WTC11 (cell line): ENCODE measurements around the gene PMIS2. TPM values are rescaled to one million over a fixed set of nuclear protein-coding genes. Genes with fewer than 3 reads are reported as not detected.

Experiments used
- ATAC-seq: fragments of 200-7000 bp; cut with Tn5 transposase; 2 replicates; pipeline ENCODE4 v1.10.0; 2021; ENCODE audit warnings: mild to moderate bottlenecking, moderate library complexity
- CTCF ChIA-PET: fragments of 300-600 bp; sonication (Branson Sonifier 250); formaldehyde crosslinking; loops from one replicate; lab custom pipeline; 2021; ENCODE audit warnings: antibody characterized with exemption; lab: Charles Lee
- POLR2A ChIA-PET: fragments of 350-600 bp; sonication (Branson Sonifier 250); formaldehyde crosslinking; loops from one replicate; lab custom pipeline; 2021; ENCODE audit warnings: antibody characterized with exemption; lab: Charles Lee
- DNase-seq: peaks from one replicate; pipeline ENCODE4 v3.0.0; 2021; ENCODE audit warnings: low spot score
- H3K27ac Mint-ChIP-seq: 2 replicates; pipeline ENCODE4 v1.8.0; 2021; ENCODE audit warnings: mixed read lengths
- H3K27me3 Mint-ChIP-seq: 2 replicates; pipeline ENCODE4 v1.8.0; 2021; ENCODE audit warnings: low read depth, mild to moderate bottlenecking, moderate library complexity, mixed read lengths
- H3K36me3 Mint-ChIP-seq: 2 replicates; pipeline ENCODE4 v1.8.0; 2021; ENCODE audit warnings: mixed read lengths
- H3K4me1 Mint-ChIP-seq: 2 replicates; pipeline ENCODE4 v1.8.0; 2022; ENCODE audit warnings: mixed read lengths
- H3K4me3 Mint-ChIP-seq: 2 replicates; pipeline ENCODE4 v1.8.0; 2021; ENCODE audit warnings: mild to moderate bottlenecking, moderate library complexity, mixed read lengths
- H3K9me3 Mint-ChIP-seq: 2 replicates; pipeline ENCODE4 v1.8.0; 2021; ENCODE audit warnings: mixed read lengths
- CREM ChIP-seq: sonication (generic); formaldehyde crosslinking; IDR thresholded peaks from 2 replicates; pipeline ENCODE4 v1.8.1; 2022; ENCODE audit warnings: mild to moderate bottlenecking, missing genetic modification reagents, moderate library complexity
- CTCF ChIP-seq: fragments of 200-600 bp; IDR thresholded peaks from 2 replicates; pipeline ENCODE4 v1.8.0; 2022; ENCODE audit warnings: antibody characterized with exemption
- ESRRA ChIP-seq: sonication (generic); formaldehyde crosslinking; IDR thresholded peaks from 2 replicates; pipeline ENCODE4 v1.8.1; 2022; ENCODE audit warnings: mild to moderate bottlenecking, missing genetic modification reagents, borderline replicate concordance
- GRHL2 ChIP-seq: fragments of 250-450 bp; sonication (Bioruptor Pico); IDR thresholded peaks from 2 replicates; pipeline ENCODE4 v1.8.0; 2022; ENCODE audit warnings: mild to moderate bottlenecking, moderate library complexity; ENCODE audit not compliant: insufficient replicate concordance, severe bottlenecking
- GTF2I ChIP-seq: fragments of 250-450 bp; sonication (Bioruptor Pico); conservative IDR thresholded peaks from 2 replicates; pipeline ENCODE4 v1.4.0; 2021; ENCODE audit warnings: mild to moderate bottlenecking
- MYBL2 ChIP-seq: sonication (generic); formaldehyde crosslinking; IDR thresholded peaks from 2 replicates; pipeline ENCODE4 v1.8.1; 2023; ENCODE audit warnings: mild to moderate bottlenecking, moderate library complexity, missing genetic modification reagents
- RELA ChIP-seq: sonication (generic); formaldehyde crosslinking; IDR thresholded peaks from 2 replicates; pipeline ENCODE4 v1.8.1; 2022; ENCODE audit warnings: missing genetic modification reagents, mild to moderate bottlenecking, borderline replicate concordance
- SMAD3 ChIP-seq: sonication (generic); formaldehyde crosslinking; IDR thresholded peaks from 2 replicates; pipeline ENCODE4 v1.8.0; 2022; ENCODE audit warnings: missing genetic modification reagents, mild to moderate bottlenecking, borderline replicate concordance
- TP53 ChIP-seq: sonication (generic); formaldehyde crosslinking; IDR thresholded peaks from 2 replicates; pipeline ENCODE4 v1.8.1; 2023; ENCODE audit warnings: mild to moderate bottlenecking, missing genetic modification reagents
- ZNF263 ChIP-seq: sonication (generic); formaldehyde crosslinking; IDR thresholded peaks from 2 replicates; pipeline ENCODE4 v1.8.1; 2022; ENCODE audit warnings: low read depth, mild to moderate bottlenecking, moderate library complexity, missing genetic modification reagents
- ZNF317 ChIP-seq: sonication (generic); formaldehyde crosslinking; IDR thresholded peaks from 2 replicates; pipeline ENCODE4 v1.8.1; 2023; ENCODE audit warnings: low read depth, mild to moderate bottlenecking, moderate library complexity, missing genetic modification reagents, borderline replicate concordance
- ZNF396 ChIP-seq: fragments of 250-450 bp; sonication (Bioruptor Pico); IDR thresholded peaks from 2 replicates; pipeline ENCODE4 v1.8.0; 2021; ENCODE audit warnings: mild to moderate bottlenecking, moderate library complexity, borderline replicate concordance
- ZNF416 ChIP-seq: fragments of 250-450 bp; sonication (Bioruptor Pico); IDR thresholded peaks from 2 replicates; pipeline ENCODE4 v1.9.0; 2021; ENCODE audit warnings: mild to moderate bottlenecking, inconsistent platforms
- total RNA-seq: library from RNA; stranded (reverse); gene quantifications from 3 replicates; pipeline ENCODE4 v1.2.3, GENCODE V29; 2021
- TF ChIP-seq, protein P1 (sequence below): fragments of 250-450 bp; sonication (Bioruptor Pico); conservative IDR thresholded peaks from 2 replicates; pipeline ENCODE4 v1.9.0; 2021; ENCODE audit warnings: mild to moderate bottlenecking
- TF ChIP-seq, protein P2 (sequence below): fragments of 250-450 bp; sonication (Bioruptor Pico); IDR thresholded peaks from 2 replicates; pipeline ENCODE4 v2.1.2; 2022; ENCODE audit warnings: mild to moderate bottlenecking, moderate library complexity
- TF ChIP-seq, protein P3 (sequence below): fragments of 250-450 bp; sonication (Bioruptor Pico); IDR thresholded peaks from 2 replicates; pipeline ENCODE4 v1.8.0; 2021; ENCODE audit warnings: mild to moderate bottlenecking
- TF ChIP-seq, protein P4 (sequence below): fragments of 250-450 bp; sonication (Bioruptor Pico); IDR thresholded peaks from 2 replicates; pipeline ENCODE4 v1.9.0; 2021; ENCODE audit warnings: moderate library complexity, mild to moderate bottlenecking, inconsistent platforms, borderline replicate concordance
- TF ChIP-seq, protein P5 (sequence below): sonication (generic); formaldehyde crosslinking; IDR thresholded peaks from 2 replicates; pipeline ENCODE4 v1.8.0; 2022; ENCODE audit warnings: mild to moderate bottlenecking, missing genetic modification reagents
- TF ChIP-seq, protein P6 (sequence below): sonication (generic); formaldehyde crosslinking; IDR thresholded peaks from 2 replicates; pipeline ENCODE4 v1.8.1; 2023; ENCODE audit warnings: mild to moderate bottlenecking, missing genetic modification reagents
- TF ChIP-seq, protein P7 (sequence below): sonication (generic); formaldehyde crosslinking; IDR thresholded peaks from 2 replicates; pipeline ENCODE4 v1.8.0; 2022; ENCODE audit warnings: missing genetic modification reagents

PMIS2 gene
- total RNA-seq, 1 experiment from 2014 or later: not detected

- Mint-ChIP-seq H3K36me3 (no peaks in the 10 kb centered on the region), H3K4me1 (peaks cover 12% of the 10 kb centered on the region), H3K9me3 (no peaks in the 10 kb centered on the region), H3K27me3 (peaks cover 56% of the 10 kb centered on the region), H3K27ac (no peak overlapping the region), H3K4me3 (no peak overlapping the region)
- ATAC-seq (no peak), DNase-seq (no peak)
- TF ChIP-seq, protein P1, sequence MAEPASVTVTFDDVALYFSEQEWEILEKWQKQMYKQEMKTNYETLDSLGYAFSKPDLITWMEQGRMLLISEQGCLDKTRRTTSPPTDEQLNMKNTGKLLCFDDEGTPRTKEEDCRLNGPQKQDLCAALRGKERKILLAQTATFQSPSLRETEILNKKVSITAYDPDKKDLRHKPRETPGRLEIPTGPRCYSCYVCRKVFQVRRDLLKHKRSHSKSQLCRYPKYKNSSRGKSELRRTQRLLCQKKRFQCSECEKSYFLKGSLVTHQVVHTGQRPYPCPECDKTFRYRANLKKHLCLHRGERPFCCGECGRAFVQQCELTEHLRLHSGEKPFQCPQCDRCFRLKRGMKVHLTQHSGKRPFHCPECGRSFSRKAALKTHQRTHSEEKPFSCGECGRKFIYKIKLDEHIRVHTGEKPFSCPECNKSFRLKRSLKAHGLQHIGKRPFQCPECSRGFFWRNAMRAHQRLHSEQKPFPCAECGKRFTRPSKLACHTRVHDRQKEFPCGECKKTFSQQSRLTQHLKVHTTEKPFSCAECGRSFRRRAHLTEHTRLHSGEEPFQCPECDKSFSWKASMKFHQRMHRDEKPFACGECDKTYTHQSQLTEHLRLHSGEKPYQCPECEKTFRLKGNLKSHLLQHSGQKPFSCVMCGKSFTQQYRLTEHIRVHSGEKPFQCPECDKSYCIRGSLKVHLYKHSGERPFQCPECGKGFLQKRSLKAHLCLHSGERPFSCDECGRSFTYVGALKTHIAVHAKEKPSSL (CRISPR knock-in tag): no peak
- TF ChIP-seq, protein P2, sequence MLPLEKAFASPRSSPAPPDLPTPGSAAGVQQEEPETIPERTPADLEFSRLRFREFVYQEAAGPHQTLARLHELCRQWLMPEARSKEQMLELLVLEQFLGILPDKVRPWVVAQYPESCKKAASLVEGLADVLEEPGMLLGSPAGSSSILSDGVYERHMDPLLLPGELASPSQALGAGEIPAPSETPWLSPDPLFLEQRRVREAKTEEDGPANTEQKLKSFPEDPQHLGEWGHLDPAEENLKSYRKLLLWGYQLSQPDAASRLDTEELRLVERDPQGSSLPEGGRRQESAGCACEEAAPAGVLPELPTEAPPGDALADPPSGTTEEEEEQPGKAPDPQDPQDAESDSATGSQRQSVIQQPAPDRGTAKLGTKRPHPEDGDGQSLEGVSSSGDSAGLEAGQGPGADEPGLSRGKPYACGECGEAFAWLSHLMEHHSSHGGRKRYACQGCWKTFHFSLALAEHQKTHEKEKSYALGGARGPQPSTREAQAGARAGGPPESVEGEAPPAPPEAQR (CRISPR knock-in tag): no peak
- no peak for TF ChIP-seq TP53
- TF ChIP-seq, protein P3, sequence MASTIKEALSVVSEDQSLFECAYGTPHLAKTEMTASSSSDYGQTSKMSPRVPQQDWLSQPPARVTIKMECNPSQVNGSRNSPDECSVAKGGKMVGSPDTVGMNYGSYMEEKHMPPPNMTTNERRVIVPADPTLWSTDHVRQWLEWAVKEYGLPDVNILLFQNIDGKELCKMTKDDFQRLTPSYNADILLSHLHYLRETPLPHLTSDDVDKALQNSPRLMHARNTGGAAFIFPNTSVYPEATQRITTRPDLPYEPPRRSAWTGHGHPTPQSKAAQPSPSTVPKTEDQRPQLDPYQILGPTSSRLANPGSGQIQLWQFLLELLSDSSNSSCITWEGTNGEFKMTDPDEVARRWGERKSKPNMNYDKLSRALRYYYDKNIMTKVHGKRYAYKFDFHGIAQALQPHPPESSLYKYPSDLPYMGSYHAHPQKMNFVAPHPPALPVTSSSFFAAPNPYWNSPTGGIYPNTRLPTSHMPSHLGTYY (CRISPR knock-in tag): no peak
- TF ChIP-seq ZNF396 (CRISPR knock-in tag): no peak
- ChIA-PET CTCF (interaction anchor here (0.5 kb wide), 1 partner anchor 41 kb away, joined by 3 read pairs; no protein-coding TSS in a partner anchor), POLR2A (no interaction called here)
Measured at GRCh38 chr19:35559781-35560180, 26.2 kb upstream of the PMIS2 start.

- Mint-ChIP-seq H3K27me3 (peaks cover 56% of the 10 kb centered on the region), H3K27ac (no peak overlapping the region), H3K36me3 (no peaks in the 10 kb centered on the region), H3K9me3 (no peaks in the 10 kb centered on the region), H3K4me3 (no peak overlapping the region), H3K4me1 (peaks cover 12% of the 10 kb centered on the region)
- ChIA-PET CTCF (no interaction called here), POLR2A (no interaction called here)
- ATAC-seq (no peak), DNase-seq (no peak)
- no peak for TF ChIP-seq CTCF
- TF ChIP-seq GTF2I (CRISPR knock-in tag): no peak
- no peak for TF ChIP-seq RELA (CRISPR knock-in tag)
- no peak for TF ChIP-seq CREM (CRISPR knock-in tag)
- no peak for TF ChIP-seq SMAD3 (CRISPR knock-in tag)
- TF ChIP-seq ESRRA (CRISPR knock-in tag): no peak
- TF ChIP-seq, protein P4, sequence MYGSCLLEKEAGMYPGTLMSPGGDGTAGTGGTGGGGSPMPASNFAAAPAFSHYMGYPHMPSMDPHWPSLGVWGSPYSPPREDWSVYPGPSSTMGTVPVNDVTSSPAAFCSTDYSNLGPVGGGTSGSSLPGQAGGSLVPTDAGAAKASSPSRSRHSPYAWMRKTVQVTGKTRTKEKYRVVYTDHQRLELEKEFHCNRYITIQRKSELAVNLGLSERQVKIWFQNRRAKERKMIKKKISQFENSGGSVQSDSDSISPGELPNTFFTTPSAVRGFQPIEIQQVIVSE (CRISPR knock-in tag): no peak
- TF ChIP-seq, protein P5, sequence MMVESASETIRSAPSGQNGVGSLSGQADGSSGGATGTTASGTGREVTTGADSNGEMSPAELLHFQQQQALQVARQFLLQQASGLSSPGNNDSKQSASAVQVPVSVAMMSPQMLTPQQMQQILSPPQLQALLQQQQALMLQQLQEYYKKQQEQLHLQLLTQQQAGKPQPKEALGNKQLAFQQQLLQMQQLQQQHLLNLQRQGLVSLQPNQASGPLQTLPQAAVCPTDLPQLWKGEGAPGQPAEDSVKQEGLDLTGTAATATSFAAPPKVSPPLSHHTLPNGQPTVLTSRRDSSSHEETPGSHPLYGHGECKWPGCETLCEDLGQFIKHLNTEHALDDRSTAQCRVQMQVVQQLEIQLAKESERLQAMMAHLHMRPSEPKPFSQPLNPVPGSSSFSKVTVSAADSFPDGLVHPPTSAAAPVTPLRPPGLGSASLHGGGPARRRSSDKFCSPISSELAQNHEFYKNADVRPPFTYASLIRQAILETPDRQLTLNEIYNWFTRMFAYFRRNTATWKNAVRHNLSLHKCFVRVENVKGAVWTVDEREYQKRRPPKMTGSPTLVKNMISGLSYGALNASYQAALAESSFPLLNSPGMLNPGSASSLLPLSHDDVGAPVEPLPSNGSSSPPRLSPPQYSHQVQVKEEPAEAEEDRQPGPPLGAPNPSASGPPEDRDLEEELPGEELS (CRISPR knock-in tag): no peak
- TF ChIP-seq, protein P6, sequence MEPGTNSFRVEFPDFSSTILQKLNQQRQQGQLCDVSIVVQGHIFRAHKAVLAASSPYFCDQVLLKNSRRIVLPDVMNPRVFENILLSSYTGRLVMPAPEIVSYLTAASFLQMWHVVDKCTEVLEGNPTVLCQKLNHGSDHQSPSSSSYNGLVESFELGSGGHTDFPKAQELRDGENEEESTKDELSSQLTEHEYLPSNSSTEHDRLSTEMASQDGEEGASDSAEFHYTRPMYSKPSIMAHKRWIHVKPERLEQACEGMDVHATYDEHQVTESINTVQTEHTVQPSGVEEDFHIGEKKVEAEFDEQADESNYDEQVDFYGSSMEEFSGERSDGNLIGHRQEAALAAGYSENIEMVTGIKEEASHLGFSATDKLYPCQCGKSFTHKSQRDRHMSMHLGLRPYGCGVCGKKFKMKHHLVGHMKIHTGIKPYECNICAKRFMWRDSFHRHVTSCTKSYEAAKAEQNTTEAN (CRISPR knock-in tag): no peak
- no peak for TF ChIP-seq MYBL2 (CRISPR knock-in tag)
- no peak for TF ChIP-seq ZNF317 (CRISPR knock-in tag)
- no peak for TF ChIP-seq ZNF416 (CRISPR knock-in tag)
- TF ChIP-seq, protein P7, sequence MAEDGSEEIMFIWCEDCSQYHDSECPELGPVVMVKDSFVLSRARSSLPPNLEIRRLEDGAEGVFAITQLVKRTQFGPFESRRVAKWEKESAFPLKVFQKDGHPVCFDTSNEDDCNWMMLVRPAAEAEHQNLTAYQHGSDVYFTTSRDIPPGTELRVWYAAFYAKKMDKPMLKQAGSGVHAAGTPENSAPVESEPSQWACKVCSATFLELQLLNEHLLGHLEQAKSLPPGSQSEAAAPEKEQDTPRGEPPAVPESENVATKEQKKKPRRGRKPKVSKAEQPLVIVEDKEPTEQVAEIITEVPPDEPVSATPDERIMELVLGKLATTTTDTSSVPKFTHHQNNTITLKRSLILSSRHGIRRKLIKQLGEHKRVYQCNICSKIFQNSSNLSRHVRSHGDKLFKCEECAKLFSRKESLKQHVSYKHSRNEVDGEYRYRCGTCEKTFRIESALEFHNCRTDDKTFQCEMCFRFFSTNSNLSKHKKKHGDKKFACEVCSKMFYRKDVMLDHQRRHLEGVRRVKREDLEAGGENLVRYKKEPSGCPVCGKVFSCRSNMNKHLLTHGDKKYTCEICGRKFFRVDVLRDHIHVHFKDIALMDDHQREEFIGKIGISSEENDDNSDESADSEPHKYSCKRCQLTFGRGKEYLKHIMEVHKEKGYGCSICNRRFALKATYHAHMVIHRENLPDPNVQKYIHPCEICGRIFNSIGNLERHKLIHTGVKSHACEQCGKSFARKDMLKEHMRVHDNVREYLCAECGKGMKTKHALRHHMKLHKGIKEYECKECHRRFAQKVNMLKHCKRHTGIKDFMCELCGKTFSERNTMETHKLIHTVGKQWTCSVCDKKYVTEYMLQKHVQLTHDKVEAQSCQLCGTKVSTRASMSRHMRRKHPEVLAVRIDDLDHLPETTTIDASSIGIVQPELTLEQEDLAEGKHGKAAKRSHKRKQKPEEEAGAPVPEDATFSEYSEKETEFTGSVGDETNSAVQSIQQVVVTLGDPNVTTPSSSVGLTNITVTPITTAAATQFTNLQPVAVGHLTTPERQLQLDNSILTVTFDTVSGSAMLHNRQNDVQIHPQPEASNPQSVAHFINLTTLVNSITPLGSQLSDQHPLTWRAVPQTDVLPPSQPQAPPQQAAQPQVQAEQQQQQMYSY (CRISPR knock-in tag): no peak
- TF ChIP-seq ZNF263: no peak
- no peak for TF ChIP-seq GRHL2 (CRISPR knock-in tag)
Measured at GRCh38 chr19:35560271-35560670, 25.7 kb upstream of the PMIS2 start.
